ENCODE data around the gene TTYH2.
A peak's percentile ranks its signal among the peaks of the same experiment; 100 is the strongest.
"Not testable (repeated sequence)": the region's sequence is repeated elsewhere in the genome, so short reads cannot be mapped to it uniquely, and the experiment has no call there.

TTYH2 gene

GRCh38 chr17:74212913-74213791, at the start of gene TTYH2:
TSS of gene TTYH2 (plus strand) at chr17:74213571. CDS start at chr17:74213588, 17 bp downstream.
- peak; percentile 37 to 75 (median 66) for DNase-seq

GRCh38 chr17:74163836-74164235, 49.5 kb upstream of the TTYH2 start:
- no peak for DNase-seq

GRCh38 chr17:74164446-74165045, 48.8 kb upstream of the TTYH2 start:
- no peak for DNase-seq

- DNase-seq = no peak
Measured at GRCh38 chr17:74165797-74166365, 47.5 kb upstream of the TTYH2 start.

GRCh38 chr17:74170924-74171323, 42.4 kb upstream of the TTYH2 start:
- DNase-seq = no peak

GRCh38 chr17:74172700-74173099, 40.7 kb upstream of the TTYH2 start:
- DNase-seq = no peak

GRCh38 chr17:74176546-74177001, 36.8 kb upstream of the TTYH2 start:
- DNase-seq = peak in 3 of 6 experiments; percentile 5 to 14 (median 8)

GRCh38 chr17:74177018-74177450, 36.3 kb upstream of the TTYH2 start:
- DNase-seq = no peak

GRCh38 chr17:74179576-74179975, 33.8 kb upstream of the TTYH2 start:
- no peak for DNase-seq

- DNase-seq = no peak
Measured at GRCh38 chr17:74180336-74180735, 33.0 kb upstream of the TTYH2 start.

GRCh38 chr17:74181341-74181740, 32.0 kb upstream of the TTYH2 start:
- no peak for DNase-seq

GRCh38 chr17:74182041-74182723, 31.2 kb upstream of the TTYH2 start:
- no peak for DNase-seq

GRCh38 chr17:74183411-74183810, 30.0 kb upstream of the TTYH2 start:
- DNase-seq = no peak

- DNase-seq = no peak
Measured at GRCh38 chr17:74185571-74186185, 27.7 kb upstream of the TTYH2 start.

- DNase-seq = no peak
Measured at GRCh38 chr17:74186498-74186897, 26.9 kb upstream of the TTYH2 start.

- no peak for DNase-seq
Measured at GRCh38 chr17:74187761-74188160, 25.6 kb upstream of the TTYH2 start.

- DNase-seq = not testable (repeated sequence)
Measured at GRCh38 chr17:74188687-74189086, 24.7 kb upstream of the TTYH2 start.

GRCh38 chr17:74190154-74190553, 23.2 kb upstream of the TTYH2 start:
- DNase-seq = no peak

GRCh38 chr17:74190807-74191406, 22.5 kb upstream of the TTYH2 start:
- no peak for DNase-seq

- no peak for DNase-seq
Measured at GRCh38 chr17:74192950-74193781, 20.2 kb upstream of the TTYH2 start.

- no peak for DNase-seq
Measured at GRCh38 chr17:74194682-74195081, 18.7 kb upstream of the TTYH2 start.
